Measurements from ENCODE around the gene DYNC1I1.

DYNC1I1 gene

GRCh38 chr7:95865716-95866371 is 93.5 kb downstream of the DYNC1I1 start:
- no peak for DNase-seq

- DNase-seq: no peak
These were observed 95.0 kb downstream of the DYNC1I1 start for GRCh38 chr7:95867309-95867708.

- DNase-seq: peak in 1 of 2 experiments; percentile 50
These were observed 98.9 kb downstream of the DYNC1I1 start for GRCh38 chr7:95871075-95871848.

- DNase-seq: no peak
These were observed 99.5 kb downstream of the DYNC1I1 start for GRCh38 chr7:95871896-95872295.

GRCh38 chr7:95874129-95874528 is 101.8 kb downstream of the DYNC1I1 start:
- DNase-seq: no peak

- peak in 1 of 2 experiments; percentile 27 for DNase-seq
These were observed 102.3 kb downstream of the DYNC1I1 start for GRCh38 chr7:95874541-95875265.

GRCh38 chr7:95875519-95875918 is 103.2 kb downstream of the DYNC1I1 start:
- peak in 1 of 2 experiments; percentile 33 for DNase-seq

GRCh38 chr7:95878677-95879076 is 106.3 kb downstream of the DYNC1I1 start:
- DNase-seq: no peak

- DNase-seq: peak in 1 of 2 experiments; percentile 43
These were observed 109.2 kb downstream of the DYNC1I1 start for GRCh38 chr7:95881597-95881996.

GRCh38 chr7:95883217-95883616 is 110.9 kb downstream of the DYNC1I1 start:
- DNase-seq: no peak

- DNase-seq: no peak
These were observed 114.2 kb downstream of the DYNC1I1 start for GRCh38 chr7:95886501-95887090.

- no peak for DNase-seq
These were observed 121.1 kb downstream of the DYNC1I1 start for GRCh38 chr7:95893484-95893883.

GRCh38 chr7:95897557-95898251 is 125.3 kb downstream of the DYNC1I1 start:
- DNase-seq: no peak

- no peak for DNase-seq
These were observed 127.7 kb downstream of the DYNC1I1 start for GRCh38 chr7:95899919-95900513.

GRCh38 chr7:95901006-95901405 is 128.7 kb downstream of the DYNC1I1 start:
- DNase-seq: no peak

GRCh38 chr7:95904099-95904498 is 131.7 kb downstream of the DYNC1I1 start:
- DNase-seq: no peak

- DNase-seq: no peak
These were observed 132.8 kb downstream of the DYNC1I1 start for GRCh38 chr7:95905167-95905566.

GRCh38 chr7:95906851-95907250 is 134.5 kb downstream of the DYNC1I1 start:
- DNase-seq: no peak

- no peak for DNase-seq
These were observed 135.0 kb downstream of the DYNC1I1 start for GRCh38 chr7:95907337-95907736.

GRCh38 chr7:95908499-95908898 is 136.1 kb downstream of the DYNC1I1 start:
- no peak for DNase-seq

GRCh38 chr7:95910341-95910740 is 138.0 kb downstream of the DYNC1I1 start:
- no peak for DNase-seq

- DNase-seq: no peak
These were observed 143.4 kb downstream of the DYNC1I1 start for GRCh38 chr7:95915731-95916130.
